Ishikawa (cell line): ENCODE results near the gene PTPRN2.

Experiments used
- CEBPB ChIP-seq: IDR thresholded peaks from 2 replicates; pipeline ENCODE4 v1.6.1; 2012
- CREB1 ChIP-seq: IDR thresholded peaks from 2 replicates; pipeline ENCODE4 v1.6.1; 2012; ENCODE audit warnings: low read depth
- EGR1 ChIP-seq: IDR thresholded peaks from 2 replicates; pipeline ENCODE4 v1.6.1; 2012
- EP300 ChIP-seq: IDR thresholded peaks from 2 replicates; pipeline ENCODE4 v1.6.1; 2012; ENCODE audit warnings: borderline replicate concordance
- FOXM1 ChIP-seq: IDR thresholded peaks from 2 replicates; pipeline ENCODE4 v1.6.1; 2012; ENCODE audit warnings: low read depth, borderline replicate concordance
- NFIC ChIP-seq: IDR thresholded peaks from 2 replicates; pipeline ENCODE4 v1.6.1; 2012
- RAD21 ChIP-seq: IDR thresholded peaks from 2 replicates; pipeline ENCODE4 v1.6.1; 2012; ENCODE audit warnings: low read depth
- TAF1 ChIP-seq: IDR thresholded peaks from 2 replicates; pipeline ENCODE4 v1.6.1; 2012; ENCODE audit warnings: low read depth, mild to moderate bottlenecking
- TCF12 ChIP-seq: IDR thresholded peaks from 2 replicates; pipeline ENCODE4 v1.6.1; 2012; ENCODE audit warnings: low read depth
- TEAD4 ChIP-seq: IDR thresholded peaks from 2 replicates; pipeline ENCODE4 v1.6.1; 2012
- YY1 ChIP-seq: IDR thresholded peaks from 2 replicates; pipeline ENCODE4 v1.6.1; 2012; ENCODE audit warnings: low read depth
- ZBTB7A ChIP-seq: IDR thresholded peaks from 2 replicates; pipeline ENCODE4 v1.6.1; 2012; ENCODE audit warnings: low read depth
- TF ChIP-seq, protein P1 (sequence below): IDR thresholded peaks from 2 replicates; pipeline ENCODE4 v1.6.1; 2012
- TF ChIP-seq, protein P2 (sequence below): IDR thresholded peaks from 2 replicates; pipeline ENCODE4 v1.6.1; 2012; ENCODE audit warnings: low read depth, mild to moderate bottlenecking
- TF ChIP-seq, protein P3 (sequence below): IDR thresholded peaks from 2 replicates; pipeline ENCODE4 v1.6.1; 2012

Gene PTPRN2

DNA sequence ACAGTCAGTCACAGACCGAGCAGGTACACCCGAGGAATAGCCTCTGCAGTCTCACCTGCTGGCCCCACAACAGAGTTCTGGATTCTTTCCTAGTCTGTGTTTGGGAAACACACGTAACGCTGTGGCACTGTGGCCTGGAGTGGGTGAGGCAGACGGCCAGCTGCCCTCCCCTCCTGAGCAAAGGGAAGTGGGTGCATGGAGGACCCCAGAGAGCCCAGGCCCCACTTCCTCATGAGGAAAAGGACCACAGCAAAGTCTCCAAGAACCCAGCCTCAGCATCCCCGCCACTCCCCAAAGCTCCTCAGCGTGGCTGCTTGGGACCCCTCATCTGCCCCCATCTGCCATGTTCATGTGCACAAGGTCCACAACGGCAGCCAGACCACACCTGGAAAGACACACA, 530.2 kb downstream of the PTPRN2 start:
- TF ChIP-seq TAF1 (no peak), YY1 (no peak), FOXM1 (no peak), CREB1 (no peak), NFIC (no peak), EP300 (no peak)
- TF ChIP-seq, protein P1, sequence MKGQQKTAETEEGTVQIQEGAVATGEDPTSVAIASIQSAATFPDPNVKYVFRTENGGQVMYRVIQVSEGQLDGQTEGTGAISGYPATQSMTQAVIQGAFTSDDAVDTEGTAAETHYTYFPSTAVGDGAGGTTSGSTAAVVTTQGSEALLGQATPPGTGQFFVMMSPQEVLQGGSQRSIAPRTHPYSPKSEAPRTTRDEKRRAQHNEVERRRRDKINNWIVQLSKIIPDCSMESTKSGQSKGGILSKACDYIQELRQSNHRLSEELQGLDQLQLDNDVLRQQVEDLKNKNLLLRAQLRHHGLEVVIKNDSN = no peak

DNA sequence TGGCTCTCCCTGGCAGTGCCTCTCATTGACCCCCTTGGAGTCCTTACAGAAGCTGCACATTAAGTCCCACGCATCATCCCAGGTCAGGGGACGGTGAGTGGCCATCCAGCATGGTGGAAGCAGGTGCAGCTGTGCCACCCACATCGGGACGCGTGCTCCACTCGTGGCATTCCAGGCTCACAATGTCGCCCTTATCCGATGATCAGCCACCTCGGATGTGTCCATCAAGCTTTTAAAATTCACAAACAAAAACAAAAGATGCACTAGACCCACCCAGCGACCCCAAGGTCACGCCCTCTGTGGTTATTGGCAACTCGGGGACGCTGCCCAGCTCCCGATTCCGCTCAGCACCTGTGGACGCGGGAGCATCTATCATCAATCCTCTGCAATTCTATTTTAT, 530.9 kb downstream of the PTPRN2 start:
- TF ChIP-seq CEBPB = no peak
- TF ChIP-seq NFIC = no peak
- TF ChIP-seq CREB1 = no peak
- TF ChIP-seq YY1 = no peak
- TF ChIP-seq EGR1 = no peak
- no peak for TF ChIP-seq EP300
- TF ChIP-seq FOXM1 = no peak
- no peak for TF ChIP-seq RAD21
- TF ChIP-seq, protein P1 = no peak
- TF ChIP-seq, protein P2, sequence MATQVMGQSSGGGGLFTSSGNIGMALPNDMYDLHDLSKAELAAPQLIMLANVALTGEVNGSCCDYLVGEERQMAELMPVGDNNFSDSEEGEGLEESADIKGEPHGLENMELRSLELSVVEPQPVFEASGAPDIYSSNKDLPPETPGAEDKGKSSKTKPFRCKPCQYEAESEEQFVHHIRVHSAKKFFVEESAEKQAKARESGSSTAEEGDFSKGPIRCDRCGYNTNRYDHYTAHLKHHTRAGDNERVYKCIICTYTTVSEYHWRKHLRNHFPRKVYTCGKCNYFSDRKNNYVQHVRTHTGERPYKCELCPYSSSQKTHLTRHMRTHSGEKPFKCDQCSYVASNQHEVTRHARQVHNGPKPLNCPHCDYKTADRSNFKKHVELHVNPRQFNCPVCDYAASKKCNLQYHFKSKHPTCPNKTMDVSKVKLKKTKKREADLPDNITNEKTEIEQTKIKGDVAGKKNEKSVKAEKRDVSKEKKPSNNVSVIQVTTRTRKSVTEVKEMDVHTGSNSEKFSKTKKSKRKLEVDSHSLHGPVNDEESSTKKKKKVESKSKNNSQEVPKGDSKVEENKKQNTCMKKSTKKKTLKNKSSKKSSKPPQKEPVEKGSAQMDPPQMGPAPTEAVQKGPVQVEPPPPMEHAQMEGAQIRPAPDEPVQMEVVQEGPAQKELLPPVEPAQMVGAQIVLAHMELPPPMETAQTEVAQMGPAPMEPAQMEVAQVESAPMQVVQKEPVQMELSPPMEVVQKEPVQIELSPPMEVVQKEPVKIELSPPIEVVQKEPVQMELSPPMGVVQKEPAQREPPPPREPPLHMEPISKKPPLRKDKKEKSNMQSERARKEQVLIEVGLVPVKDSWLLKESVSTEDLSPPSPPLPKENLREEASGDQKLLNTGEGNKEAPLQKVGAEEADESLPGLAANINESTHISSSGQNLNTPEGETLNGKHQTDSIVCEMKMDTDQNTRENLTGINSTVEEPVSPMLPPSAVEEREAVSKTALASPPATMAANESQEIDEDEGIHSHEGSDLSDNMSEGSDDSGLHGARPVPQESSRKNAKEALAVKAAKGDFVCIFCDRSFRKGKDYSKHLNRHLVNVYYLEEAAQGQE = no peak

DNA sequence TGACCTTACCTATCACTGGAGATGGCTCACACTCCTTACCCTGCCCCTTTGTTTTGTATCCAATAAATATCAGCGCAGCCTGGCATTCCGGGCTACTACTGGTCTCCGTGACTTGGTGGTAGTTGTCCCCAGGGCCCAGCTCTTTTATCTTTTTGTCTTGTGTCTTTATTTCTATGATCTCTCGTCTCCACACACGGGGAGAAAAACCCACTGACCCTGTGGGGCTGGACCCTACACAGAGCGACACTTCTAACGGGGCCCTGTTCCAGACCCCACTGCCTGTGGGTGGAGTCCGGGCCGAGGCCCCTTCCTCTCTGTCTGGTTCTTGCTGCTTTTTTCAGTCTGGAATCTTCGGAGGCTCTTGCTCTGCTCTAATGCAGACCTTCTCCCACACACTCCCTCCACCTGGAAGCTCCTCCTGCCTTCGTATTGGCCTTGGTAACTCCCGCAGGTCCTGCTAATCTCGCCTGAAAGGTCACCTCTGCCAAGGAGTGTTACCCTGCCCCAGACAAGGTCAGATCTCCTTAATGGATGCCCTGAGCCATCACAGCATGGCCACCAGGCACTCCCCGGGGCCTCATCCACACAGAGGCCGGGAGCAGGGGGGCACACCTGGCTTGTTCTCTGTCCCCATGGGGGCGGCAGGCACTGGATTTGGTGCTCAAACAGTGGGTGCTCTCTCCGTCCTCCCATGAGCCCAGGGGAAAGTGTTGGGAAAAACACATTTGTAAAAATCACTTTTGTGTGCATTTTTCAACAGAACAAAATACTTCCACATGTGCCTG, 531.7 kb downstream of the PTPRN2 start:
- no peak for TF ChIP-seq CEBPB
- TF ChIP-seq, protein P2 = no peak

DNA sequence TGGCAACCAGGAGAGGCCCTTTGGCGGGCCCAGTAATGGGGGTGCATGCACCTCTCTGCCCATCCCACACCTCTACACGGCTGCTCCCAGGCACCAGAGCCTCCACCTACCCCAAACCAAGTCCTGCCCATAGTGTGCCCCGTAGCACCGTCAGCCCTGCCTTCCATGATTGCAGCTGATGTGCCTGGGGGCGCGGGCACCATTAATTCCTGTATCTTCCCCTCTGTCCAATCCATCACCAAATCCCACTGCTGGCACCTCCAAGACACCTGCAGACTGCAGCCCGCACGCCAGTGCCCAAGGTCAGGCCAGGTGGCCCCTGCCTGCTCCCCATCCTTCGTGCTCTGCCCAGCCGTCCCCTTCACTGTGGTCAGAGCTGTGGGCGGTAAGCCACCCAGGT, 533.0 kb downstream of the PTPRN2 start:
- TF ChIP-seq, protein P1 = no peak
- no peak for TF ChIP-seq NFIC
- no peak for TF ChIP-seq ZBTB7A
- TF ChIP-seq CEBPB = no peak
- no peak for TF ChIP-seq TCF12
- no peak for TF ChIP-seq YY1
- TF ChIP-seq, protein P3, sequence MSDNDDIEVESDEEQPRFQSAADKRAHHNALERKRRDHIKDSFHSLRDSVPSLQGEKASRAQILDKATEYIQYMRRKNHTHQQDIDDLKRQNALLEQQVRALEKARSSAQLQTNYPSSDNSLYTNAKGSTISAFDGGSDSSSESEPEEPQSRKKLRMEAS = no peak
- TF ChIP-seq CREB1 = no peak
- TF ChIP-seq TAF1 = no peak
- TF ChIP-seq TEAD4 = no peak
- TF ChIP-seq EGR1 = no peak
- TF ChIP-seq, protein P2 = no peak
- no peak for TF ChIP-seq RAD21
- TF ChIP-seq EP300 = no peak
- TF ChIP-seq FOXM1 = no peak

DNA sequence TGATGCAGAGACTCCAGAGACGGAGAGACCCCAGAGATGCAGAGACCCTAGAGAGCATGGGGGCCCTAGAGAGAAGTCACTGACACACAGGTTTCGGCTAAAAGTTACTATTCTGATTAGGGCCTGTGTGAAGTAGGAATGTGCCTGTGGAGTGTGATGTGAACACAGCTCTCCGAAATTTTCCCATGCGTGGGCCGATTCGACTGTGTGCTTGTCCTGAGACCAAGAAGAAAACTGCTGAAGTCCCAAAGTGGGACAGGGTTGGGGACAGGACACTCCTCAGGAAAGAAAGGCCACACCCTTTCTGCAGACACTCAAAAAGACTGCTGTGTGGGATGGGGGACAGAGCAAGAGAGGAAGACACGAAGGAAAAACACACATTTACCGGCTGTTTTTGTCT, 533.5 kb downstream of the PTPRN2 start:
- TF ChIP-seq EGR1 = no peak
- TF ChIP-seq CREB1 = no peak
- TF ChIP-seq RAD21 = no peak
